SU-DHL-6 (cell line): ENCODE data around the gene PIEZO1.

Experiments used
- H2AFZ ChIP-seq: fragments of 200-600 bp; sonication (generic); 2 replicates; pipeline ENCODE4 v1.6.1; 2014; ENCODE audit warnings: low read depth, mild to moderate bottlenecking, moderate library complexity, mixed read lengths, antibody characterized with exemption, low read length; ENCODE audit not compliant: severe bottlenecking
- H3F3A ChIP-seq: fragments of 200-600 bp; shearing (Covaris generic); 2 replicates; pipeline ENCODE4 v1.6.0; 2016; ENCODE audit warnings: antibody characterized with exemption, mild to moderate bottlenecking; ENCODE audit not compliant: insufficient read depth
- H3K27ac ChIP-seq: fragments of 200-600 bp; sonication (generic); 2 replicates; pipeline ENCODE4 v1.5.1; 2016; ENCODE audit warnings: low read depth, mild to moderate bottlenecking, low read length, moderate library complexity, mixed read lengths
- H3K27me3 ChIP-seq: fragments of 200-600 bp; sonication (generic), shearing (Covaris generic); 2 replicates; pipeline ENCODE4 v1.6.0; 2014; ENCODE audit warnings: mild to moderate bottlenecking, low read length
- H3K36me3 ChIP-seq: fragments of 200-600 bp; sonication (generic); 2 replicates; pipeline ENCODE4 v1.6.1; 2014; ENCODE audit warnings: mild to moderate bottlenecking, low read length, mixed read lengths
- H3K4me2 ChIP-seq: fragments of 300-600, 200-600 bp; shearing (Covaris generic), sonication (generic); 2 replicates; pipeline ENCODE4 v1.6.0; 2014; ENCODE audit warnings: low read length, low read depth, mild to moderate bottlenecking; ENCODE audit not compliant: poor library complexity, severe bottlenecking
- H3K4me3 ChIP-seq: fragments of 200-600 bp; sonication (generic); 2 replicates; pipeline ENCODE4 v1.5.1; 2014; ENCODE audit warnings: antibody characterized with exemption, low read length, mild to moderate bottlenecking, mixed read lengths; ENCODE audit not compliant: insufficient read depth, poor library complexity, severe bottlenecking
- H3K79me2 ChIP-seq: fragments of 200-600 bp; sonication (generic); 2 replicates; pipeline ENCODE4 v1.6.1; 2014; ENCODE audit warnings: mild to moderate bottlenecking, low read length, moderate library complexity; ENCODE audit not compliant: insufficient read depth
- H3K9ac ChIP-seq: fragments of 200-600 bp; sonication (generic); 2 replicates; pipeline ENCODE4 v1.7.0; 2014; ENCODE audit warnings: mild to moderate bottlenecking, low read length
- H3K9me2 ChIP-seq: fragments of 200-600 bp; sonication (generic); replicated peaks from 2 replicates; pipeline ENCODE4 v1.6.1; 2014; ENCODE audit warnings: low read length; ENCODE audit not compliant: insufficient read depth
- H3K9me3 ChIP-seq: fragments of 200-600 bp; sonication (generic); 2 replicates; pipeline ENCODE4 v1.6.1; 2014; ENCODE audit warnings: low read length, mixed read lengths; ENCODE audit not compliant: insufficient read depth
- H4K20me1 ChIP-seq: fragments of 200-600 bp; sonication (generic); 2 replicates; pipeline ENCODE4 v1.6.1; 2014; ENCODE audit warnings: low read depth, mild to moderate bottlenecking, antibody characterized with exemption, low read length, moderate library complexity, mixed read lengths
- EZH2phosphoT487 ChIP-seq: fragments of 200-600 bp; sonication (generic), shearing (Covaris generic); conservative IDR thresholded peaks from 2 replicates; pipeline ENCODE4 v1.6.1; 2018; ENCODE audit warnings: mild to moderate bottlenecking, antibody characterized with exemption, low read length, moderate library complexity, mixed read lengths
- TF ChIP-seq, protein P1 (sequence below): fragments of 200-600 bp; sonication (generic); IDR thresholded peaks from one replicate; pipeline ENCODE4 v1.5.1; 2017; ENCODE audit warnings: antibody characterized with exemption, mild to moderate bottlenecking, low read length, moderate library complexity; ENCODE audit not compliant: insufficient read depth, poor library complexity, severe bottlenecking

Gene PIEZO1

DNA sequence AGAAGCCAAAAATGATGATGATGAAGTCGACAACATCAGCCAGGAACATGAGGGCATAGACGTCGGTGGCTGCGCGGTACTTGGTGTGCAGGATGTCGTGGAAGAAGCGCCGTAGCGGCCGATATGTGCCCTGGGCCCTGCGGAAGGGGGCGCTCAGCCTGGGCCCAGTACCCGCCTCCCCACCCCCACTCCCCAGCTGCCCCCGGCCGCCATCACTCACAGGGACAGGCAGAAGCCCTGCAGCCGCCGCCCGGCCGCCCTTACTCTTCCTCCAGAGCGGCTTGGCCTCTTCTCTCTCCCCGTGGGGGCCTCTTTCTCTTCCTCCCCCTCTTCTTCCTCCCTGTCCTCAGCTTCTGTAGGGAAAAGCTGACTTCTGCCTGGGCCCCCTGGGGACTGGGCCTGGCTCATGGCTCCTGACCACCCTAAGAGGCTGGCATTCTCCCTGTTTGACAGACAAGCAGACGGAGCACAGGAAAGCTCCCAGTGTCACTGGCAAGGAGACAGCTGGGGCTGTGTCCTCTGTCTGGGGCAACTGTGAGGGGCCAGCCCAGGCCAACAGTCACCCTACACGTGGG, 64.5 kb downstream of the PIEZO1 start:
- Histone ChIP-seq H3K9me2 (no peaks in the 10 kb centered on the region), H4K20me1 (no peaks in the 10 kb centered on the region), H3K27ac (no peak overlapping the region), H3K9me3 (no peaks in the 10 kb centered on the region), H3F3A (no peaks in the 10 kb centered on the region), H2AFZ (no peak overlapping the region), H3K79me2 (no peaks in the 10 kb centered on the region), H3K36me3 (no peaks in the 10 kb centered on the region), H3K9ac (no peak overlapping the region), H3K4me2 (no peak overlapping the region), H3K27me3 (no peaks in the 10 kb centered on the region), H3K4me3 (no peak overlapping the region)
- no peak for TF ChIP-seq EZH2phosphoT487
- TF ChIP-seq, protein P1, sequence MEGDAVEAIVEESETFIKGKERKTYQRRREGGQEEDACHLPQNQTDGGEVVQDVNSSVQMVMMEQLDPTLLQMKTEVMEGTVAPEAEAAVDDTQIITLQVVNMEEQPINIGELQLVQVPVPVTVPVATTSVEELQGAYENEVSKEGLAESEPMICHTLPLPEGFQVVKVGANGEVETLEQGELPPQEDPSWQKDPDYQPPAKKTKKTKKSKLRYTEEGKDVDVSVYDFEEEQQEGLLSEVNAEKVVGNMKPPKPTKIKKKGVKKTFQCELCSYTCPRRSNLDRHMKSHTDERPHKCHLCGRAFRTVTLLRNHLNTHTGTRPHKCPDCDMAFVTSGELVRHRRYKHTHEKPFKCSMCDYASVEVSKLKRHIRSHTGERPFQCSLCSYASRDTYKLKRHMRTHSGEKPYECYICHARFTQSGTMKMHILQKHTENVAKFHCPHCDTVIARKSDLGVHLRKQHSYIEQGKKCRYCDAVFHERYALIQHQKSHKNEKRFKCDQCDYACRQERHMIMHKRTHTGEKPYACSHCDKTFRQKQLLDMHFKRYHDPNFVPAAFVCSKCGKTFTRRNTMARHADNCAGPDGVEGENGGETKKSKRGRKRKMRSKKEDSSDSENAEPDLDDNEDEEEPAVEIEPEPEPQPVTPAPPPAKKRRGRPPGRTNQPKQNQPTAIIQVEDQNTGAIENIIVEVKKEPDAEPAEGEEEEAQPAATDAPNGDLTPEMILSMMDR = no peak

DNA sequence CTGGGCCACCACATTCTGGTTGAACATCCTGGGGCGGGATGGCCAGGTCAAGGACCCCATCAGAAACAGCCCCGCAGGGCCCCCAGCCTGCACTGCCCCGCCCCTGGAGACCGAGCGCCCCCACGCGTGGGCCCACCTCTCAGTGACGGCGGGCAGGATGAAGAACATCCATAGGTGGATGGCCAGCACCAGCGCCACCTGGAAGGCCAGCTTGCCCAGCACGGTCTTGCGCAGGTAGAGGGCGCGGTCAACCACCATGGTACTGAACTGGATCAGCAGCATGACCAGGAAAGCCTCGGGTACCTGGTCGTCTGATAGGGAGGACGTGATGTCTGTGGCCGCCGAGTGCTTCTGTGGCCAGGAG, 65.1 kb downstream of the PIEZO1 start:
- H3K79me2 ChIP-seq = no peaks in the 10 kb centered on the region
- H3K36me3 ChIP-seq = no peaks in the 10 kb centered on the region
- no peak overlapping the region for H3K27ac ChIP-seq
- H3K27me3 ChIP-seq = no peaks in the 10 kb centered on the region
- no peak for TF ChIP-seq EZH2phosphoT487
- TF ChIP-seq, protein P1 = no peak
- no peak overlapping the region for H3K4me2 ChIP-seq
- no peaks in the 10 kb centered on the region for H3F3A ChIP-seq
- H2AFZ ChIP-seq = no peak overlapping the region
- no peak overlapping the region for H3K4me3 ChIP-seq
- no peaks in the 10 kb centered on the region for H4K20me1 ChIP-seq
- H3K9ac ChIP-seq = no peak overlapping the region
- no peaks in the 10 kb centered on the region for H3K9me2 ChIP-seq
- H3K9me3 ChIP-seq = no peaks in the 10 kb centered on the region

DNA sequence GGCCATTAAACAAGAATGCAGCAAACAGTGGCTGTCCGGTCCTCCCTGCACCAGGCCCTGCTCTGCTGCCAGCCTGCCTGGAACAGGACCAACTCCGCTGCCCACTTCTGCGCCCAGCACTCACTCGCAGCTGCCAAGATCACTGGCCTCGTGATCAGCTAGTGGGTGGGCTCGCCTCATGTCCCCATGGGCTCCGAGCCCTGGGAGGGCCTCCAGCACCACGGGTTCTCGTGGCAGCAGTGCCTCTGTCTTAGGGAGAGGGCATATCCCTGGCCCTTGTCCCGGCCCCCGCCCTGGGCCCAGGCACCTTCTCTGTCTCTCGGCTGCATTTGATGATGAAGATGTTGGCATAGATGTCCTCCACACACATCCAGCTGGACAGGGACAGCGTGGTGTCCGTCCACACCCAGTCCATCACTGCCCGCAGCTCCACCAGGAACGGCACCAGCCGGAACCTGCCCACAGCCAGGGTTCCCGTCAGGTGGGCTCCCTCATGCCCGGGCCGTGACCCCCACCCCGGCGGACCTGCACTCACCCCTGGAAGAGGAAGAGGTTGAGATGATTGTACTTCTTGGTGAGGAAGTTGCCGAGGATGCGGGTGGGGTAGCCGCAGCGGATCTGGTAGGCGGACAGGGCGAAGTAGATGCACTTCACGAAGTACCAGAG, 65.6 kb downstream of the PIEZO1 start:
- no peaks in the 10 kb centered on the region for H3F3A ChIP-seq
- TF ChIP-seq, protein P1 = no peak
- no peak for TF ChIP-seq EZH2phosphoT487
- H2AFZ ChIP-seq = no peak overlapping the region
- H3K9me3 ChIP-seq = no peaks in the 10 kb centered on the region
- H3K9me2 ChIP-seq = no peaks in the 10 kb centered on the region
- H3K27me3 ChIP-seq = no peaks in the 10 kb centered on the region
- H4K20me1 ChIP-seq = no peaks in the 10 kb centered on the region
- H3K4me2 ChIP-seq = no peak overlapping the region
- no peaks in the 10 kb centered on the region for H3K79me2 ChIP-seq
- H3K4me3 ChIP-seq = no peak overlapping the region
- H3K36me3 ChIP-seq = no peaks in the 10 kb centered on the region
- H3K27ac ChIP-seq = no peak overlapping the region
- no peak overlapping the region for H3K9ac ChIP-seq
